Gastroesophageal sphincter (tissue), 4 donors: Measurements from ENCODE around the gene DNAH10. TPM values are rescaled to one million over a fixed set of nuclear protein-coding genes. Genes with fewer than 3 reads are reported as not detected.

Experiments
- ATAC-seq: fragments of 150-250 bp; one replicate; pipeline ENCODE4 v1.9.1; 2016; ENCODE audit warnings: mild to moderate bottlenecking, moderate library complexity
- H3K27ac ChIP-seq, 4 donors: fragments of 200-600 bp; sonication (generic) in 3 of 4; 1 replicate in 3 of 4; 2 replicates in 1 of 4; pipeline ENCODE4 v1.5.1; 2016 to 2019
- H3K27me3 ChIP-seq: fragments of 200-600 bp; sonication (generic); one replicate; pipeline ENCODE4 v1.5.1; 2019
- H3K36me3 ChIP-seq, 2 donors: fragments of 200-600 bp; sonication (generic); one replicate each; pipeline ENCODE4 v1.5.1; 2019; ENCODE audit warnings: control low read depth in 1 of 2
- H3K4me1 ChIP-seq, 3 donors: fragments of 200-600 bp; sonication (generic); 1 replicate in 2 of 3; 2 replicates in 1 of 3; pipeline ENCODE4 v1.5.1; 2016 to 2019; ENCODE audit warnings: control low read depth in 2 of 3
- H3K4me3 ChIP-seq, 2 donors: fragments of 200-600 bp; sonication (generic); one replicate each; pipeline ENCODE4 v1.5.1; 2019; ENCODE audit warnings: mild to moderate bottlenecking in 1 of 2, moderate library complexity in 1 of 2
- H3K9me3 ChIP-seq, 3 donors: fragments of 200-600 bp; sonication (generic); one replicate each; pipeline ENCODE4 v1.5.1; 2017 to 2019; ENCODE audit warnings: control low read depth in 2 of 3
- CTCF ChIP-seq, 4 experiments: fragments of 200-600 bp in 2 of 4; fragments of 450-650 bp in 2 of 4; sonication (generic) in 1 of 4; IDR thresholded peaks; one replicate each; pipeline ENCODE4 v1.5.1; 2017 to 2019; ENCODE audit warnings: antibody characterized with exemption in 4 of 4, mild to moderate bottlenecking in 2 of 4, moderate library complexity in 2 of 4
- EP300 ChIP-seq: sonication (generic); formaldehyde crosslinking; IDR thresholded peaks from one replicate; pipeline ENCODE4 v1.6.1; 2017; ENCODE audit warnings: antibody characterized with exemption, mild to moderate bottlenecking
- POLR2A ChIP-seq, 2 donors: fragments of 450-650 bp; IDR thresholded peaks; one replicate each; pipeline ENCODE4 v1.6.1; 2017; ENCODE audit warnings: antibody characterized with exemption in 2 of 2, mild to moderate bottlenecking in 2 of 2, moderate library complexity in 1 of 2
- POLR2AphosphoS5 ChIP-seq: sonication (generic); formaldehyde crosslinking; IDR thresholded peaks from one replicate; pipeline ENCODE4 v1.6.1; 2017; ENCODE audit warnings: antibody characterized with exemption
- WGBS, 2 donors: methylation state at CpG; one replicate each; pipeline ENCODE4 v1.1.5; 2018; ENCODE audit warnings: low coverage in 1 of 2; 5-methylcytosine and 5-hydroxymethylcytosine counted together
- total RNA-seq, 4 donors: library from RNA; depleted of rRNA; stranded (reverse); fragments of >200 nt; gene quantifications; one replicate each; pipeline ENCODE4 v1.1.0, GENCODE V29; 2016

DNAH10 gene
- total RNA-seq, 4 donors from 2014 or later: not detected

GRCh38 chr12:123948796-123949769 lies 187.0 kb downstream of the DNAH10 start:
- Histone ChIP-seq H3K36me3 (peaks cover 0 to 22% of the 10 kb centered on the region in 2 donors), H3K9me3 (no peaks in the 10 kb centered on the region), H3K4me1 (peaks cover 0 to 45% (median 0%) of the 10 kb centered on the region in 3 donors), H3K27ac (no peak overlapping the region), H3K4me3 (no peak overlapping the region), H3K27me3 (no peaks in the 10 kb centered on the region)
- ATAC-seq: no peak
- TF ChIP-seq CTCF (IDR thresholded peaks at IDR 0.05) (no peak), POLR2AphosphoS5 (no peak), POLR2A (IDR thresholded peaks at IDR 0.05) (no peak), EP300 (no peak)
- WGBS, 2 donors: 64 to 80% methylated on average over 9 to 12 of the region's 19 CpGs

- Histone ChIP-seq H3K9me3 (no peaks in the 10 kb centered on the region), H3K4me1 (peaks cover 0 to 45% (median 0%) of the 10 kb centered on the region in 3 donors), H3K4me3 (no peak overlapping the region), H3K36me3 (peaks cover 0 to 15% of the 10 kb centered on the region in 2 donors), H3K27me3 (no peaks in the 10 kb centered on the region), H3K27ac (no peak overlapping the region)
- TF ChIP-seq POLR2A (IDR thresholded peaks at IDR 0.05) (no peak), POLR2AphosphoS5 (no peak), EP300 (no peak), CTCF (IDR thresholded peaks at IDR 0.05) (no peak)
- 87 to 91% methylated on average over 5 to 11 of the region's 15 CpGs for WGBS, 2 donors
- ATAC-seq: no peak
Measured at GRCh38 chr12:123949770-123950165, 187.7 kb downstream of the DNAH10 start.

- H3K36me3 ChIP-seq: peaks cover 0 to 5% of the 10 kb centered on the region in 2 donors
- no peak for ATAC-seq
- no peak overlapping the region for H3K4me3 ChIP-seq
- H3K27me3 ChIP-seq: no peaks in the 10 kb centered on the region
- peaks cover 0 to 45% (median 0%) of the 10 kb centered on the region in 3 donors for H3K4me1 ChIP-seq
- no peak overlapping the region for H3K27ac ChIP-seq
- WGBS, 2 donors: 88 to 94% methylated on average over 8 to 10 of the region's 15 CpGs
- no peaks in the 10 kb centered on the region for H3K9me3 ChIP-seq
- TF ChIP-seq CTCF (IDR thresholded peaks at IDR 0.05) (no peak), POLR2A (IDR thresholded peaks at IDR 0.05) (no peak), EP300 (no peak), POLR2AphosphoS5 (no peak)
Measured at GRCh38 chr12:123950476-123951349, 188.6 kb downstream of the DNAH10 start.

DNA sequence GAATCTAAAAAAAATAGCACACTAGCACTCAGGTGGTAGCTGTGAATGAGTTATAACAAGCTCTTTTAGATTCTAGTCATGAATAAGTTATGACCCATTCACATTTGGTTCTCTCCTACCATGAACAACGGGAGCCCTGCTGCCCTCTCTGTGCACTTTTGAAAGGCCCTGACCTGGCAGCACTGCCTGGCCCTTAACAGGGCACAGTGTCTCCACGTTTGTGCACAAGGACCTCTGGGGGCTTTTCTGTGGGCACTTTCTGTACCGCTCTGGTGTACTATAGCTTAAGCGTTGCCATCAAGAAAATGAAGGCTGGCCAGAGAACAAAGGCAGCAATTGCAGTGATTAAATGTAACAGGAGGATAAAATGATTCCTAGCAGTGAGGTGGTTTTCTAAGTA lies 189.4 kb downstream of the DNAH10 start:
- Histone ChIP-seq H3K27ac (no peak overlapping the region), H3K36me3 (peaks cover 0 to 4% of the 10 kb centered on the region in 2 donors), H3K4me3 (no peak overlapping the region), H3K4me1 (peaks cover 0 to 41% (median 0%) of the 10 kb centered on the region in 3 donors), H3K27me3 (no peaks in the 10 kb centered on the region), H3K9me3 (no peaks in the 10 kb centered on the region)
- no peak for ATAC-seq
- WGBS, 2 donors: 77 to 78% methylated on average over 3 to 4 of the region's 4 CpGs
- TF ChIP-seq POLR2AphosphoS5 (no peak), EP300 (no peak), CTCF (IDR thresholded peaks at IDR 0.05) (no peak), POLR2A (IDR thresholded peaks at IDR 0.05) (no peak)
